Fibroblast of the aortic adventitia (primary cell): ENCODE data around the gene TRAK1. TPM values are rescaled to one million over a fixed set of nuclear protein-coding genes. Genes with fewer than 3 reads are reported as not detected.

ENCODE experiments used
- DNase-seq: peaks from one replicate; pipeline ENCODE4 v3.0.0-alpha.2; 2010; ENCODE audit warnings: low read depth
- H3K4me3 ChIP-seq: 2 replicates; pipeline ENCODE4 v1.5.1; 2011; ENCODE audit warnings: low read depth, mild to moderate bottlenecking, control low read depth, low read length, moderate library complexity
- CTCF ChIP-seq: IDR thresholded peaks from 2 replicates; pipeline ENCODE4 v1.5.1; 2011; ENCODE audit warnings: mild to moderate bottlenecking, low read length, control low read depth, inconsistent platforms; ENCODE audit not compliant: insufficient read depth
- small RNA-seq: library from RNA; depleted of rRNA; stranded (forward); fragments of <200 nt; gene quantifications from one replicate; pipeline ENCODE3, GENCODE V24; 2012
- total RNA-seq: library from RNA; depleted of rRNA; stranded (reverse); fragments of >200 nt; gene quantifications from 2 replicates; pipeline ENCODE4 v1.2.3, GENCODE V29; 2012; ENCODE audit warnings: low replicate concordance

The TRAK1 gene
- total RNA-seq, 1 donor: 51.6 TPM

GRCh38 chr3:42271786-42272185, 180.6 kb downstream of the TRAK1 start:
- no peak for DNase-seq
- no peak for TF ChIP-seq CTCF
- H3K4me3 ChIP-seq: no peak overlapping the region

DNA sequence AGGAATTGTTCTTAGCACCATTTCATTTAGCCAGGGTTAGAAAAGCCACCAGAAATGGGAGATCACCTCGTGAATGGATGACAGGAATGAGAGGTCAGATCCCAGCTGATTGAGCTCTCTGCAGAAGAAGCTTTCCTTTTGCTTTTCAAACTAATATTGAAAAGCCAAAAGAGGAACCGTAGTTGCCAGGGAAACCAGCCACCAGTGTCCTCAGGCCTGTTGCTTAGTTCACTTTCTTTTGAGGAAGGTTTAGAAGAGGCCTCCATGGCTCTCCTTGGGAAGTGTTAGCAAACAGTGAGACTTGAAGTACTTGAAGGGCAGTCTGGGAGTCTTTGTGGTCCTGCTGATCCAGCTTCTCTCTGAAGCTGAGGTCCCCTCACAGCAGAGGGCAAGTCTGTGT, 182.2 kb downstream of the TRAK1 start:
- TF ChIP-seq CTCF: no peak
- no peak for DNase-seq
- H3K4me3 ChIP-seq: no peak overlapping the region

GRCh38 chr3:42274266-42274665, 183.1 kb downstream of the TRAK1 start:
- TF ChIP-seq CTCF: no peak
- DNase-seq: no peak
- H3K4me3 ChIP-seq: no peak overlapping the region

GRCh38 chr3:42275217-42275616, 184.1 kb downstream of the TRAK1 start:
- no peak for TF ChIP-seq CTCF
- H3K4me3 ChIP-seq: no peak overlapping the region

More at GRCh38 chr3:42275217-42275616, 184.1 kb downstream of the TRAK1 start:
- no peak for DNase-seq

Small RNAs within 50 kb of the gene (small RNA-seq; reads per million reads assigned to genes)
- not detected for gene RNU4-78P

Other genes with a start within 250 kb of the TRAK1 start
- 16.1 and 46.8 TPM in 2 replicates for gene ULK4, start 129.3 kb upstream of the TRAK1 start, total RNA-seq
- 2.3 TPM in 1 of 2 replicates, not detected in the other for gene CCK, start 174.8 kb downstream of the TRAK1 start, total RNA-seq